ENCODE results near the gene SIGLEC5. TPM values are rescaled to one million over a fixed set of nuclear protein-coding genes. Genes with fewer than 3 reads are reported as not detected.
"Not testable (repeated sequence)": the region's sequence is repeated elsewhere in the genome, so short reads cannot be mapped to it uniquely, and the experiment has no call there.

The SIGLEC5 gene, protein sequence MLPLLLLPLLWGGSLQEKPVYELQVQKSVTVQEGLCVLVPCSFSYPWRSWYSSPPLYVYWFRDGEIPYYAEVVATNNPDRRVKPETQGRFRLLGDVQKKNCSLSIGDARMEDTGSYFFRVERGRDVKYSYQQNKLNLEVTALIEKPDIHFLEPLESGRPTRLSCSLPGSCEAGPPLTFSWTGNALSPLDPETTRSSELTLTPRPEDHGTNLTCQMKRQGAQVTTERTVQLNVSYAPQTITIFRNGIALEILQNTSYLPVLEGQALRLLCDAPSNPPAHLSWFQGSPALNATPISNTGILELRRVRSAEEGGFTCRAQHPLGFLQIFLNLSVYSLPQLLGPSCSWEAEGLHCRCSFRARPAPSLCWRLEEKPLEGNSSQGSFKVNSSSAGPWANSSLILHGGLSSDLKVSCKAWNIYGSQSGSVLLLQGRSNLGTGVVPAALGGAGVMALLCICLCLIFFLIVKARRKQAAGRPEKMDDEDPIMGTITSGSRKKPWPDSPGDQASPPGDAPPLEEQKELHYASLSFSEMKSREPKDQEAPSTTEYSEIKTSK
- under 1 TPM in 2 of 4 donors, not detected in 2; 0.72 to 0.76 TPM for total RNA-seq

DNA sequence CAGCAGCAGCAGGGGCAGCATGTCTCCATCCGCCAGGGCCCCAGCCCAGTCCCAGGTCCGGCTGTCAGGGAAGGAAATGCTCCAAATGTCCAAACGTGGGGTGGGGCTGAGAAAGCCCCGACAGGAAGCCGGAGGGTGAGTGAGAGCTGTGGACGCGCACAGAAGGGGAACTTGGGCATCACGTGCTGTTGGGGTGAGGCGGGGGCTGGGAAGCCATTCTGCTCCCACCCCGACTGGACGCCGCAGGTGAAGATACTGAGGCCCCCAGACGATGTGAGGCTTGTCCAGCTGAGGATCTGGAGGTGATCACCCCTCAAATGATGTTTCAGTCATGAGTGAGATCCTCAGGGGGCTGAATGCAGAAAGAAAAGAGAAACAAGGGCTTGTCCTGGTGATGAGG is at the start of gene SIGLEC5:
SIGLEC5 (minus strand) TSS at position 87 of the 400 bp plus-strand sequence; CDS start at position 21, 66 bp downstream.
- intact Hi-C loops (cut with DNase I; ENCODE audit: low total_unique reads); DNase-seq (ENCODE audit: low spot score in 2 of 2); H3K4me3 ChIP-seq (ENCODE audit: low read depth, poor library complexity, severe bottlenecking): not testable (repeated sequence)
- 17 to 60% methylated on average over 1 to 8 of the region's 13 CpGs for WGBS, 2 donors

DNA sequence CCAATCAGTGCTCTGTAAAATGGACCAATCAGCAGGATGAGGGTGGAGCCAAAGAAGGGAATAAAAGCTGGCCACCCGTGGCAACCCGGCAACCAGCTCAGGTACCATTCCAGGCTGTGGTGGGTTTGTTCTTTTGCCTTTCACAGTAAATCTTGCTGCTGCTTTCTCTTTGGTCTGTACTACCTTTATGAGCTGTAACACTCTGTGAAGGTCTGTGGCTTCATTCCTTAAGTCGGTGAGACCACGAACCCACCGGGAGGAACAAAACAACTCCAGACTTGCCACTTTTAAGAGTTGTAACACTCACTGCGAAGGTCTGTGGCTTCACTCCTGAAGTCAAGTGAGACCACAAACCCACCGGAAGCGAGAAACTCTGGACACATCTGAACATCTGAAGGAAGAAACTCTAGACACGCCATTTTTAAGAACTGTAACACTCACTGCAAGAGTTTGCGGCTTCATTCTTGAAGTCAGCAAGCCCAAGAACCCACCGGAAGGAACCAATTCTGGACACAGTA is 46.4 kb upstream of the SIGLEC5 start:
- no peak for DNase-seq (ENCODE audit: low spot score in 2 of 2)
- TF ChIP-seq POLR2A (IDR thresholded peaks at IDR 0.05), result no peak
- intact Hi-C loops (cut with DNase I; ENCODE audit: low total_unique reads), result no loop called here
- H3K4me3 ChIP-seq (ENCODE audit: low read depth, poor library complexity, severe bottlenecking), result no peak overlapping the region
- WGBS, 2 donors, result 67 to 75% methylated on average over 11 of the region's 11 CpGs

DNA sequence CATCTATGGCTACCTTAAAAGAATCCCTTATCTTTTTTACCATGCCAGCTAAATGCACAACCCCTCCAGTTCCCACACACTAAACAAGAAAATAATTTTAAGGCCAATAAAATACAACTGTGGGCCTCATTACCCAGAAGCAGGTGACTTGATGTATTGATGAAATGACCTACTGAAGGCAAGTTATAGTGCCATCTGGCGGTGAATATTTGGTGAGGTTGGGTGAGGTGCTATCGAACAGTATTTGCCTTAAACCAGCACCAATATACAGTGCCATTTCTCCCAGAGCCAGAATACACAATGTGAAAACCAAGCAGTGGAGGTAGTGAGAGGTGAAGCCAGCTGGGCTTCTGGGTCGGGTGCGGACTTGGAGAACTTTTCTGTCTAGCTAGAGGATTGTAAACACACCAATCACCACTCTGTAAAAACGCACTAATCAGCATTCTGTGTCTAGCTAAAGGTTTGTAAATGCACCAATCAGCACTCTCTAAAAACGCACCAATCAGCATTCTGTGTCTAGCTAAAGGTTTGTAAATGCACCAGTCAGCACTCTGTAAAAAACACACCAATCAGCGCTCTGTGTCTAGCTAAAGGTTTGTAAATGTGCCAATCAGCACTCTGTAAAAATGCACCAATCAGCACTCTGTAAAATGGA is 45.8 kb upstream of the SIGLEC5 start:
- WGBS, 2 donors, result 42 to 54% methylated on average over 7 of the region's 7 CpGs
- H3K4me3 ChIP-seq (ENCODE audit: low read depth, poor library complexity, severe bottlenecking); DNase-seq (ENCODE audit: low spot score in 2 of 2); intact Hi-C loops (cut with DNase I; ENCODE audit: low total_unique reads): not testable (repeated sequence)

DNA sequence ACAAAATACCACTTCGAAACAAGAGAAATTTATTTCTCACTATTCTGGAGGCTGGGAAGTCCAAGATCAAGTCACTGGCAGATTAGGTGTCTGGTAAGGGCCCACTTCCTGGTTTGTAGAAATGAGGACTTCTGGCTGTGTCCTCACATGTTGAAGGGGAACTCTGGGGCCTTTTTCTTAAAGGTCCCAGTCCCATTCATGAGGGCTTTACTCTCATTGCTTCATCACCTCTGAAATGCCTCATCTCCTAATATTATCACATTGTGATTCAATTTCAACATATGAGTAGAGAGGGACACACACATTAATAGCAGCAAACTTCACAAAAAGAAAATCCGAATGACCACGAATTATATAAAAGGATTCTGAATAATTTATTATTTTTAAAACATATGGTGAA is 38.0 kb upstream of the SIGLEC5 start:
- no peak for DNase-seq (ENCODE audit: low spot score in 2 of 2)
- intact Hi-C loops (cut with DNase I; ENCODE audit: low total_unique reads), result no loop called here
- TF ChIP-seq, protein P1, sequence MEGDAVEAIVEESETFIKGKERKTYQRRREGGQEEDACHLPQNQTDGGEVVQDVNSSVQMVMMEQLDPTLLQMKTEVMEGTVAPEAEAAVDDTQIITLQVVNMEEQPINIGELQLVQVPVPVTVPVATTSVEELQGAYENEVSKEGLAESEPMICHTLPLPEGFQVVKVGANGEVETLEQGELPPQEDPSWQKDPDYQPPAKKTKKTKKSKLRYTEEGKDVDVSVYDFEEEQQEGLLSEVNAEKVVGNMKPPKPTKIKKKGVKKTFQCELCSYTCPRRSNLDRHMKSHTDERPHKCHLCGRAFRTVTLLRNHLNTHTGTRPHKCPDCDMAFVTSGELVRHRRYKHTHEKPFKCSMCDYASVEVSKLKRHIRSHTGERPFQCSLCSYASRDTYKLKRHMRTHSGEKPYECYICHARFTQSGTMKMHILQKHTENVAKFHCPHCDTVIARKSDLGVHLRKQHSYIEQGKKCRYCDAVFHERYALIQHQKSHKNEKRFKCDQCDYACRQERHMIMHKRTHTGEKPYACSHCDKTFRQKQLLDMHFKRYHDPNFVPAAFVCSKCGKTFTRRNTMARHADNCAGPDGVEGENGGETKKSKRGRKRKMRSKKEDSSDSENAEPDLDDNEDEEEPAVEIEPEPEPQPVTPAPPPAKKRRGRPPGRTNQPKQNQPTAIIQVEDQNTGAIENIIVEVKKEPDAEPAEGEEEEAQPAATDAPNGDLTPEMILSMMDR (IDR thresholded peaks at IDR 0.05), result no peak
- TF ChIP-seq POLR2A (IDR thresholded peaks at IDR 0.05), result no peak
- 88% methylated on average over 3 of the region's 3 CpGs for WGBS, 2 donors
- no peak overlapping the region for H3K4me3 ChIP-seq (ENCODE audit: low read depth, poor library complexity, severe bottlenecking)

DNA sequence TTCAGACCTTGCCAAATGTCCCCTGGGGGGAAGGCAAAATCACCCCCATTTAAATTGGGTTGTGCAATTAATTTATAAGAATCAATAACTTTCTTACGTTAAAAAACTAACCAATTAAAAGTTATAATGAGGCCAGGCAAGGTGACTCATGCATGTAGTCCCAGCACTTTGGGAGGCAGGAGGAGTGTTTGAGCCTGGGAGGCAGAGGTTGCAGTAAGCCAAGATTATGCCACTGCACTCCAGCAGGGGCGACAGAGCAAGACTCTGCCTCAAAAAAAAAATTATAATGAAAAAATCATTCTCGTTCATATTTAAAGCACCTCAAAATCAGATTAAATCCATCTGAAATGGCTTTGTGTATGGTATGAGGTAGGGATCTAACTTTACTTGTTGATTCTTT is 34.8 kb upstream of the SIGLEC5 start:
- no peak for TF ChIP-seq POLR2A (IDR thresholded peaks at IDR 0.05)
- TF ChIP-seq, protein P1 (IDR thresholded peaks at IDR 0.05), result no peak
- 34 to 38% methylated on average over 3 of the region's 3 CpGs for WGBS, 2 donors
- H3K4me3 ChIP-seq (ENCODE audit: low read depth, poor library complexity, severe bottlenecking), result no peak overlapping the region
- no peak for DNase-seq (ENCODE audit: low spot score in 2 of 2)
- intact Hi-C loops (cut with DNase I; ENCODE audit: low total_unique reads), result no loop called here

DNA sequence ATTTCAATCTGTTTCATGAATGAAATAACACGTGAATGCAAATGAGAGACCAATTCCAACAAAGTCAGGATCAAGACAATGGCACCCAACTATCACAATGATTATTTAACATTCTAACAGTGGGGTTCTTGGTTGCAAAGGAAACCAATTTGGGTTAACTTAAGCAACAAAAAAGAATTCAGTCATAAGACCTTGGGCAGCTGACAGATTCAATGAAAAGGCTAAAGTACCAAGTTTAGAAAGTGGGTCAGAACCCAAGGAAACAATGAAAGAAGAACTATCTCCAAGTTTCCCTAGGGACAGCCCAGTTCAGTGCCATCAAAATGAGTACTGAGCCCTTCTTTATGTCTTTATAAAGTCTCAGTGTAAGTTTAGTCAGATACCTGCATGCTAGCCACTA is 33.9 kb upstream of the SIGLEC5 start:
- no peak for DNase-seq (ENCODE audit: low spot score in 2 of 2)
- H3K4me3 ChIP-seq (ENCODE audit: low read depth, poor library complexity, severe bottlenecking), result no peak overlapping the region
- TF ChIP-seq, protein P1 (IDR thresholded peaks at IDR 0.05), result no peak
- no peak for TF ChIP-seq POLR2A (IDR thresholded peaks at IDR 0.05)
- intact Hi-C loops (cut with DNase I; ENCODE audit: low total_unique reads), result no loop called here
- 21 to 28% methylated on average over 1 of the region's 1 CpG for WGBS, 2 donors

DNA sequence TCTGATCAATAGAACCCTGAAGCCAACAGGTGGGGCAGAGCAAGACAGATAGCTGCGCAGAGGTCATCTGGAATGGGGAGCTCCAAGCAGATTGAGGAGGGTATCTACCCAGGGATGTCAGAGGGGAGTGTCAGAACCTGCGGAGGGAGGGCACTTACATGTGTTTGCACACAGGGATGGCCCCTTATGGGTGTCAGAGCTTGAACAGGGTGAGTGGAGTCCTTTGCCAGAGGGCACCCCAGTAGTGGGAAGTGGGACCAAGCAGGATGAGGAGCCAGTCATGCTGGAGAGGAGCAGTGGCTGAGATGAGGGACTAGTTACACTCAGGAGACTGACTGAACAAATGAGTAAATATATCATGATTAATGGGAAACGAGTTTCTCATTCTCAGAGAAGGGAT is 33.4 kb upstream of the SIGLEC5 start:
- no peak for DNase-seq (ENCODE audit: low spot score in 2 of 2)
- TF ChIP-seq, protein P1 (IDR thresholded peaks at IDR 0.05), result no peak
- no peak for TF ChIP-seq POLR2A (IDR thresholded peaks at IDR 0.05)
- intact Hi-C loops (cut with DNase I; ENCODE audit: low total_unique reads), result no loop called here
- WGBS, 2 donors, result 45 to 57% methylated on average over 3 of the region's 3 CpGs
- H3K4me3 ChIP-seq (ENCODE audit: low read depth, poor library complexity, severe bottlenecking), result no peak overlapping the region

All from lower leg skin (tissue), 4 donors.